GM21576 (cell line): ENCODE data around the gene AIRE.
"Not testable (repeated sequence)": the region's sequence is repeated elsewhere in the genome, so short reads cannot be mapped to it uniquely, and the experiment has no call there.

Experiments
- ATAC-seq: cut with Tn5 transposase; IDR thresholded peaks from one replicate; pipeline ENCODE4 v1.9.1; 2021; ENCODE audit warnings: mild to moderate bottlenecking, moderate library complexity; ENCODE audit not compliant: unreplicated experiment

The AIRE gene

GRCh38 chr21:44291078-44291935, 5.6 kb downstream of the AIRE start:
- no peak for ATAC-seq

GRCh38 chr21:44291936-44292811, 6.5 kb downstream of the AIRE start:
- ATAC-seq: no peak

GRCh38 chr21:44292812-44293195, 7.1 kb downstream of the AIRE start:
- ATAC-seq: no peak

GRCh38 chr21:44293551-44294231, 8.0 kb downstream of the AIRE start:
- ATAC-seq: no peak

- ATAC-seq: no peak
Measured at GRCh38 chr21:44294391-44295162, 8.9 kb downstream of the AIRE start.

GRCh38 chr21:44295163-44295573, 9.5 kb downstream of the AIRE start:
- no peak for ATAC-seq

- no peak for ATAC-seq
Measured at GRCh38 chr21:44295646-44296045, 10.0 kb downstream of the AIRE start.

- no peak for ATAC-seq
Measured at GRCh38 chr21:44296103-44296519, 10.4 kb downstream of the AIRE start.

GRCh38 chr21:44296916-44297315, 11.2 kb downstream of the AIRE start:
- no peak for ATAC-seq

- ATAC-seq: no peak
Measured at GRCh38 chr21:44297525-44298290, 12.0 kb downstream of the AIRE start.

GRCh38 chr21:44298301-44298700, 12.6 kb downstream of the AIRE start:
- ATAC-seq: no peak

GRCh38 chr21:44299085-44299457, 13.4 kb downstream of the AIRE start:
- ATAC-seq: no peak

- peak; percentile 37 for ATAC-seq
Measured at GRCh38 chr21:44299458-44300261, 14.0 kb downstream of the AIRE start, which contains the start of gene PFKL. Gene PFKL, plus strand, starts transcription at chr21:44300053. Its CDS starts 53 bp downstream, at chr21:44300106.

- no peak for ATAC-seq
Measured at GRCh38 chr21:44300262-44300959, 14.7 kb downstream of the AIRE start.

- ATAC-seq: no peak
Measured at GRCh38 chr21:44301141-44301540, 15.5 kb downstream of the AIRE start.

- no peak for ATAC-seq
Measured at GRCh38 chr21:44301961-44302406, 16.3 kb downstream of the AIRE start.

- not testable (repeated sequence) for ATAC-seq
Measured at GRCh38 chr21:44302573-44303401, 17.1 kb downstream of the AIRE start.
